K562 (cell line): ENCODE results near the gene CFAP73. TPM values are rescaled to one million over a fixed set of nuclear protein-coding genes. Genes with fewer than 3 reads are reported as not detected.

Experiments used
- BCOR ChIP-seq: fragments of 450-650 bp; IDR thresholded peaks from 2 replicates; pipeline ENCODE4 v1.6.1; 2016
- BRD9 ChIP-seq: fragments of 450-650 bp; IDR thresholded peaks from 2 replicates; pipeline ENCODE4 v1.6.1; 2018; ENCODE audit warnings: low read depth; ENCODE audit not compliant: partially characterized antibody
- KDM1A ChIP-seq, 2 experiments: fragments of 450-650 bp; IDR thresholded peaks; 2 replicates each; pipeline ENCODE4 v1.6.1; 2016; ENCODE audit warnings: mild to moderate bottlenecking in 2 of 2
- NEUROD1 ChIP-seq: fragments of 150-350 bp; IDR thresholded peaks from 2 replicates; pipeline ENCODE4 v1.6.1; 2014; ENCODE audit warnings: borderline replicate concordance, low read length, low read depth; ENCODE audit not compliant: partially characterized antibody
- TAF7 ChIP-seq: fragments of 450-650 bp; IDR thresholded peaks from 2 replicates; pipeline ENCODE4 v1.6.1; 2016; ENCODE audit warnings: missing genetic modification characterization, missing compliant biosample characterization
- ZBTB7A ChIP-seq: IDR thresholded peaks from 2 replicates; pipeline ENCODE4 v1.6.1; 2011; ENCODE audit warnings: low read depth, mild to moderate bottlenecking, low read length, moderate library complexity, borderline replicate concordance; ENCODE audit not compliant: control insufficient read depth
- ZNF124 ChIP-seq: sonication (generic); formaldehyde crosslinking; IDR thresholded peaks from 2 replicates; pipeline ENCODE4 v1.8.1; 2022; ENCODE audit warnings: missing genetic modification reagents
- ZNF551 ChIP-seq: fragments of 250-450 bp; sonication (Bioruptor Pico); IDR thresholded peaks from 2 replicates; pipeline ENCODE4 v1.5.0; 2021; ENCODE audit warnings: mild to moderate bottlenecking, moderate library complexity
- polyA plus RNA-seq, 8 experiments: library from polyadenylated mRNA; depleted of rRNA in 4 of 8; stranded (reverse) in 5 of 8; unstranded in 3 of 8; fragments of >200 nt; fragmentation: Nextera tagmentation in 2 of 8; fragmentation: Illumina TruSeq in 1 of 8; extraction: Ambion mirVana in 2 of 8; extraction: Trizol in 1 of 8; gene quantifications; 2 replicates each; pipeline versions ENCODE4 v1.2.1 to v1.2.3, GENCODE V29; 2011 to 2014; ENCODE audit warnings: inconsistent platforms in 1 of 8, missing spikeins in 1 of 8
- total RNA-seq, 7 experiments: library from RNA; depleted of rRNA in 6 of 7; stranded (reverse); fragments of >200 nt in 6 of 7; fragmentation: Illumina TruSeq in 2 of 7; extraction: Trizol in 2 of 7; gene quantifications; 2 replicates each; pipeline versions ENCODE4 v1.2.1 to v1.2.3, GENCODE V29; 2011 to 2021; ENCODE audit warnings: low replicate concordance in 1 of 7
- TF ChIP-seq, protein P1 (sequence below): sonication (generic); formaldehyde crosslinking; IDR thresholded peaks from 2 replicates; pipeline ENCODE4 v1.8.1; 2023; ENCODE audit warnings: mild to moderate bottlenecking, missing genetic modification reagents
- TF ChIP-seq, protein P2 (sequence below): IDR thresholded peaks from 2 replicates; pipeline ENCODE4 v1.6.1; 2014; ENCODE audit warnings: antibody characterized with exemption

Gene CFAP73
- total and polyA plus RNA-seq, 9 of the 15 experiments (the other 6 are each of a cell fraction or from before 2014, with no cell fraction given) = not detected

DNA sequence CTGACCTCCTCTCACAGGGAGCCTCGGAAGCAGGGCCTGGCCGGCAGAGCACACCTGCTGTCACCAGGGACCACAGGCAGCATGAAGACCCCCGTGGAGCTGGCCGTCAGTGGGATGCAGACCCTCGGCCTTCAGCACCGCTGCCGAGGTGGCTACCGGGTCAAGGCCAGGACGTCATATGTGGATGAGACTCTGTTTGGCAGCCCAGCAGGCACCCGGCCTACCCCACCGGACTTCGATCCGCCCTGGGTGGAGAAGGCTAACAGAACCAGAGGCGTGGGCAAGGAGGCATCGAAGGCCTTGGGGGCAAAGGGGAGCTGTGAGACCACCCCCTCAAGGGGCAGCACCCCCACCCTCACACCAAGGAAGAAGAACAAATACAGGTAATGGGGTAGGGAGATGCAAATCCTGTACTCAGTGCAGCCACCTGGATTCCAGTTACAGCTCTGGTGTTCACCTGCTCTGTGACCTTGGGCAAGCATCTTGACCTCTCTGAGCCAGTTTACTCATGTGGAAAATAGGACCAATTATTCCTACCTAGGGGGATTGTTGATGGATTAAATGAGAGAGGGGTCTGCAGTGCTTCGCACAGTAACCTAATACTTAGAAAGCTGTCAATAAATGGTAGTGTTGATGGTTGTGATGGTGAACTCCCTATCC is 37.3 kb downstream of the CFAP73 start (continued):
- TF ChIP-seq, protein P1, sequence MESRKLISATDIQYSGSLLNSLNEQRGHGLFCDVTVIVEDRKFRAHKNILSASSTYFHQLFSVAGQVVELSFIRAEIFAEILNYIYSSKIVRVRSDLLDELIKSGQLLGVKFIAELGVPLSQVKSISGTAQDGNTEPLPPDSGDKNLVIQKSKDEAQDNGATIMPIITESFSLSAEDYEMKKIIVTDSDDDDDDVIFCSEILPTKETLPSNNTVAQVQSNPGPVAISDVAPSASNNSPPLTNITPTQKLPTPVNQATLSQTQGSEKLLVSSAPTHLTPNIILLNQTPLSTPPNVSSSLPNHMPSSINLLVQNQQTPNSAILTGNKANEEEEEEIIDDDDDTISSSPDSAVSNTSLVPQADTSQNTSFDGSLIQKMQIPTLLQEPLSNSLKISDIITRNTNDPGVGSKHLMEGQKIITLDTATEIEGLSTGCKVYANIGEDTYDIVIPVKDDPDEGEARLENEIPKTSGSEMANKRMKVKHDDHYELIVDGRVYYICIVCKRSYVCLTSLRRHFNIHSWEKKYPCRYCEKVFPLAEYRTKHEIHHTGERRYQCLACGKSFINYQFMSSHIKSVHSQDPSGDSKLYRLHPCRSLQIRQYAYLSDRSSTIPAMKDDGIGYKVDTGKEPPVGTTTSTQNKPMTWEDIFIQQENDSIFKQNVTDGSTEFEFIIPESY (CRISPR knock-in tag) = no peak
- TF ChIP-seq ZNF124 (CRISPR knock-in tag) = no peak
- TF ChIP-seq, protein P2, sequence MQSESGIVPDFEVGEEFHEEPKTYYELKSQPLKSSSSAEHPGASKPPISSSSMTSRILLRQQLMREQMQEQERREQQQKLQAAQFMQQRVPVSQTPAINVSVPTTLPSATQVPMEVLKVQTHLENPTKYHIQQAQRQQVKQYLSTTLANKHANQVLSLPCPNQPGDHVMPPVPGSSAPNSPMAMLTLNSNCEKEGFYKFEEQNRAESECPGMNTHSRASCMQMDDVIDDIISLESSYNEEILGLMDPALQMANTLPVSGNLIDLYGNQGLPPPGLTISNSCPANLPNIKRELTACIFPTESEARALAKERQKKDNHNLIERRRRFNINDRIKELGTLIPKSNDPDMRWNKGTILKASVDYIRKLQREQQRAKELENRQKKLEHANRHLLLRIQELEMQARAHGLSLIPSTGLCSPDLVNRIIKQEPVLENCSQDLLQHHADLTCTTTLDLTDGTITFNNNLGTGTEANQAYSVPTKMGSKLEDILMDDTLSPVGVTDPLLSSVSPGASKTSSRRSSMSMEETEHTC = no peak
- no peak for TF ChIP-seq TAF7
- peak; percentile 85 for TF ChIP-seq BCOR
- no peak for TF ChIP-seq ZNF551 (CRISPR knock-in tag)
- TF ChIP-seq ZBTB7A = peak; percentile 33; the same call in 1 of the 2 replicates
- no peak for TF ChIP-seq NEUROD1
- peak; percentile 57 for TF ChIP-seq BRD9
- TF ChIP-seq KDM1A (IDR thresholded peaks at IDR 0.05) = peak; percentile 40 to 56; a peak in 3 of 4 replicates
